ENCODE measurements around the gene CFAP77.

CFAP77 gene

DNA sequence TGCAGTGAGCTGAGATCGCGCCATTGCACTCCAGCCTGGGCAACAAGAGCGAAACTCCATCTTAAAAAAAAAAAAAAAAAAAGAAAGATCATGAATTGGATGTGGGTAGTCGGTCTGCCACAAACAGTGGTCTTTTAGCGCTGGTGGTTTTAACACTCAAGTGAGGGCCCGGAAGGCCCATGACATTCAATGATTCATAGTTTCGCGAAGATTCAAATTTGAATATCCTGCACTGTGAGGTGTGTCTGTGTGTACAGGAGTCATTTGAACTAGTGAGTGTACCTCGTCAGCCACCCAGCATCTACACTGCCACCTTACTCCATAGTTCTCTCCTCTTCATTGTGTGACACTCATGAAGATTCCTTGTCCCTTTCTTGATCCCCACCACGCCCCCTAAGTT lies 41.3 kb downstream of the CFAP77 start:
- ChIA-PET POLR2A (ENCODE audit: low non-redundant PET) (no interaction called here), CTCF (interaction anchor here (0.6 kb wide), 1 partner anchor 125 kb away, joined by 3 read pairs; no protein-coding TSS in a partner anchor)
- no peak for DNase-seq (ENCODE audit: low spot score)
- H3K27ac ChIP-seq, result no peak overlapping the region
- TF ChIP-seq, protein P1, sequence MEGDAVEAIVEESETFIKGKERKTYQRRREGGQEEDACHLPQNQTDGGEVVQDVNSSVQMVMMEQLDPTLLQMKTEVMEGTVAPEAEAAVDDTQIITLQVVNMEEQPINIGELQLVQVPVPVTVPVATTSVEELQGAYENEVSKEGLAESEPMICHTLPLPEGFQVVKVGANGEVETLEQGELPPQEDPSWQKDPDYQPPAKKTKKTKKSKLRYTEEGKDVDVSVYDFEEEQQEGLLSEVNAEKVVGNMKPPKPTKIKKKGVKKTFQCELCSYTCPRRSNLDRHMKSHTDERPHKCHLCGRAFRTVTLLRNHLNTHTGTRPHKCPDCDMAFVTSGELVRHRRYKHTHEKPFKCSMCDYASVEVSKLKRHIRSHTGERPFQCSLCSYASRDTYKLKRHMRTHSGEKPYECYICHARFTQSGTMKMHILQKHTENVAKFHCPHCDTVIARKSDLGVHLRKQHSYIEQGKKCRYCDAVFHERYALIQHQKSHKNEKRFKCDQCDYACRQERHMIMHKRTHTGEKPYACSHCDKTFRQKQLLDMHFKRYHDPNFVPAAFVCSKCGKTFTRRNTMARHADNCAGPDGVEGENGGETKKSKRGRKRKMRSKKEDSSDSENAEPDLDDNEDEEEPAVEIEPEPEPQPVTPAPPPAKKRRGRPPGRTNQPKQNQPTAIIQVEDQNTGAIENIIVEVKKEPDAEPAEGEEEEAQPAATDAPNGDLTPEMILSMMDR (conservative IDR thresholded peaks at IDR 0.05; ENCODE audit: low read depth), result no peak

- no peak overlapping the region for H3K27ac ChIP-seq
- CTCF ChIA-PET, result interaction anchor here (0.9 kb wide), 1 partner anchor 11 kb away, joined by 3 read pairs; no protein-coding TSS in a partner anchor
- no peak for DNase-seq (ENCODE audit: low spot score)
- POLR2A ChIA-PET (ENCODE audit: low non-redundant PET), result interaction anchor here (0.7 kb wide), 1 partner anchor 10 kb away, joined by 4 read pairs; no protein-coding TSS in a partner anchor
- TF ChIP-seq, protein P1 (conservative IDR thresholded peaks at IDR 0.05; ENCODE audit: low read depth), result no peak
Observed at GRCh38 chr9:132456241-132456640, 46.2 kb downstream of the CFAP77 start.

DNA sequence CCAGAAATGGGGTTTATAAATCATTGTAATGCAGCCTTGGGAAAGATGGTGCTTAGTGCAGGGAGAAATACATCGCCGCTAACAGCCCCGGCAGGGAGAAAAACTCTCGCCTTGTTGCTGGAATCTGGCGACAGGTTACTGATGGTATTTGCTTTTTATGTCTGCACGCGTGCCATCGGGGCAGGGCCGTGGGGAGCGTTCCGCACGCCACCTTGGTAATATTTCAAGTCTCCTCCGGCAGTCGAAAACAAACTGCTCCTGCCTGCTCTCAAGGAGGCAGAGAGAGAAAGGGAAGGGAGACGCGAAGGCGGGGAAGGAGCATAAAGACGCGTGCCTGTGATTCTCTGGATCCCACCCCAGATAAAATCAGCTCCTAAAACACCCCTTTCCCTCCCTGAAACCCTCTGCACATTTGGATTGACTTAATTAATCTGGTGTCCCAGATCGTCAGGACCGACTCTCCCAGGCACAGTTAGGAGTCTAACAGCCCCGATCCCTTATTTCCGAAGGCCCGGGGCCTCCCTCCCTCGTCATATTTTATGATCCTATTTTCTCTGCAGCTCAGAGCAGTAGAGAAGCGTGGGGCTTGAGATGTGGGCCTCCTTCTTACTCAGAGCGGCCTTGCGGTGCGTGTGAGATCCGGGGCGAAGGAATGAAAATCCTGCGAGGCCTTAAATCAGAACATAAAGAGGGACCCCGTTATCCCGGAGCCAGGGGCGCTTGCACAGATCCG lies 47.7 kb downstream of the CFAP77 start:
- POLR2A ChIA-PET (ENCODE audit: low non-redundant PET), result interaction anchor here (0.9 kb wide), 1 partner anchor 15 kb away, joined by 3 read pairs; no protein-coding TSS in a partner anchor
- TF ChIP-seq, protein P1 (conservative IDR thresholded peaks at IDR 0.05; ENCODE audit: low read depth), result no peak
- H3K27ac ChIP-seq, result no peak overlapping the region
- DNase-seq (ENCODE audit: low spot score), result no peak
- CTCF ChIA-PET, result interaction anchor here (0.7 kb wide), 1 partner anchor 120 kb away, joined by 3 read pairs; no protein-coding TSS in a partner anchor

DNA sequence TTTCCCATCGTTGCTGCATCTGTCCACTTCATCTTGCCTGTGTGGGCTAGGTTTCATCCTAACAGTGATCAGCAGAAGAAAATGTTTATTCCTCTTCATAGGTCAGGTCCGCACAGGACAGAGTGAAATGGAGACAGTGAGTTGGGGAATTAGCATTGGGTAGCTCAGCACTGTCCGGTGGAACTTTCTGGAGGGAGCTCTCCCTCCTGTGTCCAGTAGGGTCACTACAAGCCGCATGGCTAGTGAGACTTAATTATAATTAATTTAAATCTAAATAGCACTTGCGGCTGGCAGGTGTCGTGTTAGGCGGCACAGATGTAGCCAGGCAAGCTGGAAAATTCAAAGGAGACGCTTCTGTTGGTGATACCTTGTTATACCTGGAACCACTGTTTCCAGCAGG lies 48.4 kb downstream of the CFAP77 start:
- TF ChIP-seq, protein P1 (conservative IDR thresholded peaks at IDR 0.05; ENCODE audit: low read depth), result no peak
- CTCF ChIA-PET, result interaction anchor here (0.7 kb wide), 1 partner anchor 121 kb away, joined by 3 read pairs; no protein-coding TSS in a partner anchor
- no peak for DNase-seq (ENCODE audit: low spot score)
- H3K27ac ChIP-seq, result no peak overlapping the region
- POLR2A ChIA-PET (ENCODE audit: low non-redundant PET), result interaction anchor here (0.9 kb wide), 1 partner anchor 15 kb away, joined by 3 read pairs; no protein-coding TSS in a partner anchor

GRCh38 chr9:132459661-132460060 lies 49.6 kb downstream of the CFAP77 start:
- DNase-seq (ENCODE audit: low spot score), result no peak
- POLR2A ChIA-PET (ENCODE audit: low non-redundant PET), result no interaction called here
- TF ChIP-seq, protein P1 (conservative IDR thresholded peaks at IDR 0.05; ENCODE audit: low read depth), result no peak
- CTCF ChIA-PET, result no interaction called here
- H3K27ac ChIP-seq, result no peak overlapping the region

- DNase-seq (ENCODE audit: low spot score), result no peak
- TF ChIP-seq, protein P1 (conservative IDR thresholded peaks at IDR 0.05; ENCODE audit: low read depth), result no peak
- POLR2A ChIA-PET (ENCODE audit: low non-redundant PET), result no interaction called here
- no peak overlapping the region for H3K27ac ChIP-seq
- CTCF ChIA-PET, result no interaction called here
Observed at GRCh38 chr9:132460240-132460639, 50.2 kb downstream of the CFAP77 start.

Data from RWPE1 (cell line).